K562 (cell line): Measurements from ENCODE around the gene PNPLA2. TPM values are rescaled to one million over a fixed set of nuclear protein-coding genes. Genes with fewer than 3 reads are reported as not detected.

Experiments used
- ATF3 ChIP-seq, 2 experiments: fragments of 450-650 bp in 1 of 2; sonication (generic) in 1 of 2; formaldehyde crosslinking in 1 of 2; IDR thresholded peaks in 1 of 2; conservative IDR thresholded peaks in 1 of 2; 2 replicates each; pipeline versions ENCODE4 v1.6.1 to v1.8.1; 2016 to 2023; ENCODE audit warnings: mild to moderate bottlenecking in 2 of 2, moderate library complexity in 2 of 2, inconsistent platforms in 1 of 2, missing genetic modification reagents in 1 of 2
- CREB5 ChIP-seq: fragments of 250-450 bp; sonication (Bioruptor Pico); IDR thresholded peaks from 2 replicates; pipeline ENCODE4 v1.5.0; 2020; ENCODE audit warnings: mild to moderate bottlenecking
- ETS2 ChIP-seq: IDR thresholded peaks from 2 replicates; pipeline ENCODE4 v1.6.1; 2016; ENCODE audit warnings: borderline replicate concordance, missing genetic modification characterization, mild to moderate bottlenecking, moderate library complexity, missing compliant biosample characterization; ENCODE audit not compliant: poor library complexity, severe bottlenecking
- FOXA3 ChIP-seq, 2 experiments: fragments of 450-650 bp in 1 of 2; sonication (generic) in 1 of 2; formaldehyde crosslinking; IDR thresholded peaks in 1 of 2; conservative IDR thresholded peaks in 1 of 2; 2 replicates each; pipeline versions ENCODE4 v1.4.0 to v1.8.0; 2020 to 2022; ENCODE audit warnings: mild to moderate bottlenecking in 2 of 2, missing genetic modification reagents in 1 of 2
- FOXM1 ChIP-seq, 2 experiments: fragments of 450-650 bp in 1 of 2; sonication (generic) in 1 of 2; formaldehyde crosslinking in 1 of 2; IDR thresholded peaks; 2 replicates each; pipeline versions ENCODE4 v1.6.1 to v1.9.0; 2017 to 2022; ENCODE audit warnings: low read depth in 2 of 2, mild to moderate bottlenecking in 2 of 2, missing genetic modification reagents in 1 of 2, moderate library complexity in 1 of 2
- GATAD2B ChIP-seq: fragments of 450-650 bp; IDR thresholded peaks from 2 replicates; pipeline ENCODE4 v1.6.1; 2017; ENCODE audit warnings: mild to moderate bottlenecking, borderline replicate concordance
- GMEB1 ChIP-seq: fragments of 250-450 bp; sonication (Bioruptor Pico); IDR thresholded peaks from 2 replicates; pipeline ENCODE4 v1.4.0; 2020; ENCODE audit warnings: mild to moderate bottlenecking
- HDGF ChIP-seq: fragments of 450-650 bp; IDR thresholded peaks from 2 replicates; pipeline ENCODE4 v1.6.1; 2016
- HIVEP1 ChIP-seq: fragments of 250-450 bp; sonication (Bioruptor Pico); IDR thresholded peaks from 2 replicates; pipeline ENCODE4 v1.4.0; 2020; ENCODE audit warnings: mild to moderate bottlenecking
- HNRNPK ChIP-seq: fragments of 200-400 bp; formaldehyde crosslinking; IDR thresholded peaks from one replicate; pipeline ENCODE4 v1.6.1; 2018; ENCODE audit warnings: mild to moderate bottlenecking, low read depth, low read length; ENCODE audit not compliant: poor library complexity, severe bottlenecking
- JUND ChIP-seq, 2 experiments: IDR thresholded peaks; 2 replicates in 1 of 2; 3 replicates in 1 of 2; pipeline ENCODE4 v1.6.1; 2011; ENCODE audit warnings: borderline replicate concordance in 2 of 2, low read depth in 2 of 2, low read length in 2 of 2, improper control_type of control experiment in 1 of 2, missing biosample characterization in 1 of 2, missing genetic modification characterization in 1 of 2, missing genetic modification reagents in 1 of 2
- MAX ChIP-seq: sonication (generic); formaldehyde crosslinking; IDR thresholded peaks from 2 replicates; pipeline ENCODE4 v1.9.0; 2022; ENCODE audit warnings: mild to moderate bottlenecking, missing genetic modification reagents
- MCM2 ChIP-seq: fragments of 450-650 bp; IDR thresholded peaks from 2 replicates; pipeline ENCODE4 v1.6.1; 2017; ENCODE audit warnings: low read depth, mild to moderate bottlenecking
- NFIX ChIP-seq: fragments of 250-450 bp; sonication (Bioruptor Pico); IDR thresholded peaks from 2 replicates; pipeline ENCODE4 v1.4.0; 2020; ENCODE audit warnings: low read depth, mild to moderate bottlenecking, moderate library complexity
- PRPF4 ChIP-seq: fragments of 200-400 bp; formaldehyde crosslinking; IDR thresholded peaks from one replicate; pipeline ENCODE4 v1.6.1; 2017; ENCODE audit warnings: low read length, low read depth, mild to moderate bottlenecking; ENCODE audit not compliant: insufficient read depth, poor library complexity, severe bottlenecking
- SIX5 ChIP-seq, 2 experiments: IDR thresholded peaks; 2 replicates each; pipeline ENCODE4 v1.6.1; 2011; ENCODE audit warnings: low read length in 2 of 2, borderline replicate concordance in 1 of 2, low read depth in 1 of 2, mild to moderate bottlenecking in 1 of 2, moderate library complexity in 1 of 2; ENCODE audit not compliant: insufficient read depth in 1 of 2
- ZBTB43 ChIP-seq: sonication (generic); formaldehyde crosslinking; IDR thresholded peaks from 2 replicates; pipeline ENCODE4 v1.8.0; 2023; ENCODE audit warnings: mild to moderate bottlenecking, missing genetic modification reagents
- ZNF165 ChIP-seq: fragments of 250-450 bp; sonication (Bioruptor Pico); IDR thresholded peaks from 2 replicates; pipeline ENCODE4 v1.4.0; 2020; ENCODE audit warnings: borderline replicate concordance
- polyA plus RNA-seq, 8 experiments: library from polyadenylated mRNA; depleted of rRNA in 4 of 8; stranded (reverse) in 5 of 8; unstranded in 3 of 8; fragments of >200 nt; fragmentation: Nextera tagmentation in 2 of 8; fragmentation: Illumina TruSeq in 1 of 8; extraction: Ambion mirVana in 2 of 8; extraction: Trizol in 1 of 8; gene quantifications; 2 replicates each; pipeline versions ENCODE4 v1.2.1 to v1.2.3, GENCODE V29; 2011 to 2014; ENCODE audit warnings: inconsistent platforms in 1 of 8, missing spikeins in 1 of 8
- total RNA-seq, 7 experiments: library from RNA; depleted of rRNA in 6 of 7; stranded (reverse); fragments of >200 nt in 6 of 7; fragmentation: Illumina TruSeq in 2 of 7; extraction: Trizol in 2 of 7; gene quantifications; 2 replicates each; pipeline versions ENCODE4 v1.2.1 to v1.2.3, GENCODE V29; 2011 to 2021; ENCODE audit warnings: low replicate concordance in 1 of 7

The PNPLA2 gene
- total and polyA plus RNA-seq, 9 of the 15 experiments (the other 6 are each of a cell fraction or from before 2014, with no cell fraction given), result 0.39 to 87.1 (median 8.4) TPM

GRCh38 chr11:842370-843002 is 23.8 kb downstream of the PNPLA2 start, which contains the start of the genes POLR2L and TSPAN4 (continued):
- TF ChIP-seq ZBTB43 (CRISPR knock-in tag) (no peak), HNRNPK (no peak), ATF3 (IDR thresholded peaks at IDR 0.05) (no peak), ATF3 (CRISPR knock-in tag; conservative IDR thresholded peaks at IDR 0.05) (no peak), ZNF165 (CRISPR knock-in tag) (no peak), SIX5 (IDR thresholded peaks at IDR 0.05; ENCODE audit: borderline replicate concordance in 1 of 2, insufficient read depth in 1 of 2, low read depth in 1 of 2, low read length in 2 of 2) (peak in 1 of 2 experiments; percentile 52; a peak in 2 of 4 replicates), HIVEP1 (CRISPR knock-in tag) (0 out of 2 replicates have a peak, but pooled peaks have one; percentile 38), FOXA3 (CRISPR knock-in tag; conservative IDR thresholded peaks at IDR 0.05 in 1 of 2, IDR thresholded peaks at IDR 0.05 in 1 of 2) (no peak), PRPF4 (no peak), MAX (CRISPR knock-in tag) (peak; percentile 84), MCM2 (no peak), FOXM1 (IDR thresholded peaks at IDR 0.05; ENCODE audit: low read depth) (peak; percentile 70), FOXM1 (CRISPR knock-in tag; IDR thresholded peaks at IDR 0.05; ENCODE audit: low read depth) (0 out of 2 replicates have a peak, but pooled peaks have one; percentile 26), ETS2 (tag) (no peak), NFIX (CRISPR knock-in tag) (no peak), GATAD2B (peak; percentile 74), GMEB1 (CRISPR knock-in tag) (peak; percentile 58), JUND (IDR thresholded peaks at IDR 0.05; ENCODE audit: borderline replicate concordance, low read depth, low read length) (peak; percentile 90), JUND (tag; IDR thresholded peaks at IDR 0.05; ENCODE audit: borderline replicate concordance, low read depth, low read length) (no peak; the same call in 2 of the 3 replicates), HDGF (no peak), CREB5 (CRISPR knock-in tag) (no peak)
